Heart left ventricle (tissue), 16 donors: Measurements from ENCODE around the gene RAB20. TPM values are rescaled to one million over a fixed set of nuclear protein-coding genes. Genes with fewer than 3 reads are reported as not detected.
A peak's percentile ranks its signal among the peaks of the same experiment; 100 is the strongest.

Experiments used
- ATAC-seq, 4 donors: fragments of 200-7000 bp; cut with Tn5 transposase; one replicate each; pipeline ENCODE4 v1.9.1; 2020 to 2022; ENCODE audit warnings: moderate library complexity in 4 of 4, mild to moderate bottlenecking in 3 of 4, moderate number of reproducible peaks in 1 of 4
- DNase-seq, 5 donors: peaks; one replicate each; pipeline ENCODE4 v3.0.0-alpha.2; 2020
- H3K27ac ChIP-seq, 12 donors: fragments of 200-600 bp; sonication (generic) in 4 of 12; one replicate each; pipeline versions ENCODE4 v1.5.0 to v1.8.0; 2016 to 2022; ENCODE audit warnings: mild to moderate bottlenecking in 2 of 12
- H3K27me3 ChIP-seq, 9 donors: fragments of 200-600 bp; sonication (generic) in 2 of 9; one replicate each; pipeline versions ENCODE4 v1.5.1 to v1.8.0; 2016 to 2022; ENCODE audit warnings: mild to moderate bottlenecking in 3 of 9
- H3K36me3 ChIP-seq, 9 donors: fragments of 200-600 bp; sonication (generic) in 2 of 9; one replicate each; pipeline versions ENCODE4 v1.5.0 to v1.8.0; 2018 to 2022; ENCODE audit warnings: mild to moderate bottlenecking in 2 of 9
- H3K4me1 ChIP-seq, 12 donors: fragments of 200-600 bp; sonication (generic) in 4 of 12; one replicate each; pipeline versions ENCODE4 v1.5.0 to v1.8.0; 2016 to 2022; ENCODE audit warnings: mild to moderate bottlenecking in 3 of 12
- H3K4me3 ChIP-seq, 12 donors: fragments of 200-600 bp; sonication (generic) in 4 of 12; one replicate each; pipeline versions ENCODE4 v1.5.0 to v1.8.0; 2017 to 2022; ENCODE audit warnings: mild to moderate bottlenecking in 9 of 12, moderate library complexity in 4 of 12
- H3K9me3 ChIP-seq, 12 donors: fragments of 200-600 bp; sonication (generic) in 4 of 12; one replicate each; pipeline versions ENCODE4 v1.5.0 to v1.8.0; 2016 to 2022; ENCODE audit warnings: mild to moderate bottlenecking in 1 of 12
- CTCF ChIP-seq, 12 donors: fragments of 200-600 bp; sonication (generic) in 4 of 12; IDR thresholded peaks; one replicate each; pipeline versions ENCODE4 v1.5.0 to v1.8.0; 2018 to 2022; ENCODE audit warnings: antibody characterized with exemption in 12 of 12, mild to moderate bottlenecking in 5 of 12
- POLR2A ChIP-seq, 2 donors: fragments of 450-650 bp; IDR thresholded peaks; one replicate each; pipeline ENCODE4 v1.6.1; 2017; ENCODE audit warnings: antibody characterized with exemption in 2 of 2, mild to moderate bottlenecking in 2 of 2, moderate library complexity in 2 of 2
- WGBS, 4 donors: extraction: QIAGEN DNeasy Blood & Tissue Kit in 2 of 4; methylation state at CpG; one replicate each; pipeline versions ENCODE4 v1.1.5 to v1.1.7; 2013 to 2018; 5-methylcytosine and 5-hydroxymethylcytosine counted together
- intact Hi-C, 10 donors: fragments of 100-400 bp; cut with DNase I; formaldehyde crosslinking; loops; one replicate each; pipeline versions ENCODE4 v1.11.1 to v1.14.2; 2022
- polyA plus RNA-seq, 2 donors: library from polyadenylated mRNA; stranded (reverse); fragments of 200-250 nt; gene quantifications; one replicate each; pipeline ENCODE4 v1.2.3, GENCODE V29; 2013
- total RNA-seq, 9 donors: library from RNA; depleted of rRNA in 2 of 9; stranded (reverse); fragments of >200 nt in 2 of 9; fragmentation: NEBNext Ultra II Directional in 3 of 9; extraction: Animal tissue kit (Norgen Biotek cat#: 25700) in 3 of 9; gene quantifications; one replicate each; pipeline versions ENCODE4 v1.1.0 to v1.2.4, GENCODE V29; 2016 to 2023
- donor health status: ischemic (EF 13 %, LVEDD 7.1; RV severe dilation, severe dysfunction).
- donor health status: healthy with polysubstance abuse.
- donor health status: DM: no; HTN: yes; CAD: no.
- donor health status: DM: no; HTN: no; CAD: no.
- donor health status: ischemic (EF 25% LVEDD 6.9; RV normal size, moderate dysfunction).
- donor health status: ischemic (EF 25% LVEDD 5.7; RV mildly dilated, moderate dysfunction).
- donor health status: healthy.
- donor health status: DM: yes; HTN: yes; CAD: no.
- donor health status: ischemic (EF 35%, LVEDD 5.7; RV mildly dilated, moderate dysfunction).
- donor health status: nonischemic (EF 11% LVEDD 7.7; RV severe dilation, severe dysfunction).
- donor health status: DM: yes; HTN: yes; CAD: no.
- donor health status: PGD.
- donor health status: ischemic (EF 29% LVEDD 5.4; RV normal size, mild dysfunction).
- donor health status: nonischemic (EF 23%, LVEDD 6.1; RV moderate dilation, normal function).

The RAB20 gene
- total and polyA plus RNA-seq, 11 donors: 5.5 to 30.2 (median 13.7) TPM

- H3K4me3 ChIP-seq: no peak overlapping the region
- no peaks in the 10 kb centered on the region for H3K9me3 ChIP-seq
- H3K36me3 ChIP-seq: no peaks in the 10 kb centered on the region
- TF ChIP-seq CTCF (IDR thresholded peaks at IDR 0.05): no peak
- no peak for TF ChIP-seq POLR2A (IDR thresholded peaks at IDR 0.05)
- peaks cover 0 to 84% (median 32%) of the 10 kb centered on the region in 12 donors for H3K4me1 ChIP-seq
- peak overlapping the region in 9 of 12 donors; percentile 8 to 91 (median 82) for H3K27ac ChIP-seq
- no peak for ATAC-seq
- intact Hi-C loops: no loop called here
- WGBS, 4 donors: 78 to 89% (median 87%) methylated on average over 14 to 19 of the region's 23 CpGs
- H3K27me3 ChIP-seq: no peaks in the 10 kb centered on the region
- DNase-seq: no peak
Measured at GRCh38 chr13:110529522-110530311, 31.8 kb downstream of the RAB20 start.

DNA sequence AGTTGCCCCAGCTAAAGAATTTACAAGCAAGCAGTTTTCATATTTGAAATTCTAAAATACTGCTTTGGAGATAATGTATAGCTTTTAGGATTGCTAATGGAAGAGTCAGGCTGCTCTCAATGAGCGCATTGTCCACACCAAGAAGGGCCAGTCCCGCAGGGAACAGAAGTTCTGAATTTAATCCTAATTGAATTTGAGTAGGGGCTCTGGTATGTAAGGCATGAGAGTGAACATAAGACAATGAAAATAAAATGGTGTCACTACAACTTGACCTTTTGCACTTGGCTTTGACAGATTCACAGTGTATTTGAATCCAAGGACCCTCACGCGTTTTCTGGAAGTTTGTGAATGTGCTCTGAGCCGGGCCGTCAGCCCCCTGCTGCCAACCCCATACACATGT is 32.6 kb downstream of the RAB20 start:
- Histone ChIP-seq H3K27me3 (no peaks in the 10 kb centered on the region), H3K4me1 (peaks cover 0 to 84% (median 40%) of the 10 kb centered on the region in 12 donors), H3K27ac (peak overlapping the region in 9 of 12 donors; percentile 41 to 94 (median 90)), H3K36me3 (no peaks in the 10 kb centered on the region), H3K9me3 (no peaks in the 10 kb centered on the region), H3K4me3 (no peak overlapping the region)
- intact Hi-C loops: no loop called here
- DNase-seq (no peak), ATAC-seq (no peak)
- no peak for TF ChIP-seq POLR2A (IDR thresholded peaks at IDR 0.05)
- no peak for TF ChIP-seq CTCF (IDR thresholded peaks at IDR 0.05)
- WGBS, 4 donors: 85 to 92% (median 88%) methylated on average over 6 of the region's 6 CpGs

DNA sequence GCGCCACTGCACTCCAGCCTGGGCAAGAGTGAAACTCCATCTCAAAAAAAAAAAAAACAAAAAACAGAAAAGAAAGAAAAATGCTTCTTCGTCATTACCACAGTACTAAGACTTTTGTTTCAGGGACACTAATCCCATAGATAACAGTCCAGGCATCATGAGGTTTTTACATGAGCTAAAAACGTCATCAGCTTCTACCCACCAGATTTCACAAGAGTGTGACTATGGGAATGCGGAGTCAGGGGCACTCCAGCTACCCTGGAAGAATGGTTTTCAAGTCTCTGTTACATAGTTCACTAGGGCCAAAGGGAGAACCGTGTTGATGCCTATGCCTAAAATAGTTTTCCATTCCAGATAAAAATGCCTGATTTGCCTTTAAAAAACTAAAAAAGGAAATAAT is 33.2 kb downstream of the RAB20 start:
- H3K36me3 ChIP-seq: peaks cover 0 to 4% (median 0%) of the 10 kb centered on the region in 9 donors
- ATAC-seq (peak in 1 of 4 donors; percentile 10), DNase-seq (peak in 1 of 5 donors; percentile 11)
- H3K4me3 ChIP-seq: no peak overlapping the region
- H3K4me1 ChIP-seq: peaks cover 0 to 84% (median 43%) of the 10 kb centered on the region in 12 donors
- 55 to 71% (median 56%) methylated on average over 5 of the region's 5 CpGs for WGBS, 4 donors
- TF ChIP-seq POLR2A (IDR thresholded peaks at IDR 0.05): no peak
- TF ChIP-seq CTCF (IDR thresholded peaks at IDR 0.05): no peak
- peak overlapping the region in 10 of 12 donors; percentile 81 to 94 (median 89) for H3K27ac ChIP-seq
- no peaks in the 10 kb centered on the region for H3K9me3 ChIP-seq
- H3K27me3 ChIP-seq: no peaks in the 10 kb centered on the region
- intact Hi-C loops: no loop called here
